PC-3 (cell line): ENCODE measurements around the gene BDNF. TPM values are rescaled to one million over a fixed set of nuclear protein-coding genes. Genes with fewer than 3 reads are reported as not detected.

Experiments used
- ATAC-seq: fragments of 200-7000 bp; cut with Tn5 transposase; 2 replicates; pipeline ENCODE4 v1.9.1; 2020; ENCODE audit warnings: mild to moderate bottlenecking, moderate library complexity
- BruUV-seq: library from RNA; stranded (reverse); fragments of 400-500 nt; replicated peaks from 2 replicates; lab custom pipeline; 2021; lab: Mats Ljungman, UMichigan
- CTCF ChIA-PET: fragments of 300-600 bp; sonication (Branson Sonifier 250); formaldehyde crosslinking; loops from one replicate; lab custom pipeline; 2022; ENCODE audit warnings: antibody characterized with exemption; lab: Charles Lee
- POLR2A ChIA-PET: fragments of 300-600 bp; sonication (Branson Sonifier 250); formaldehyde crosslinking; loops from one replicate; lab custom pipeline; 2022; ENCODE audit warnings: antibody characterized with exemption; ENCODE audit not compliant: unreplicated experiment; lab: Charles Lee
- DNase-seq: peaks from one replicate; pipeline ENCODE4 v3.0.0-alpha.2; 2015
- H2AFZ ChIP-seq: fragments of 300-600 bp; sonication (generic); 2 replicates; pipeline ENCODE4 v1.6.0; 2016; ENCODE audit warnings: antibody characterized with exemption, low read length
- H3F3A ChIP-seq: fragments of 300-600 bp; sonication (generic); one replicate; pipeline ENCODE4 v1.6.0; 2017; ENCODE audit warnings: antibody characterized with exemption, low read length, control low read depth, mild to moderate bottlenecking; ENCODE audit not compliant: unreplicated experiment
- H3K27ac ChIP-seq: fragments of 300-600 bp; sonication (generic); 2 replicates; pipeline ENCODE4 v1.5.1; 2016; ENCODE audit warnings: mild to moderate bottlenecking, low read length
- H3K27me3 ChIP-seq: fragments of 300-600 bp; sonication (generic); 2 replicates; pipeline ENCODE4 v1.6.1; 2016; ENCODE audit warnings: low read length, mixed read lengths
- H3K36me3 ChIP-seq: fragments of 300-600 bp; sonication (generic); 2 replicates; pipeline ENCODE4 v1.6.1; 2016; ENCODE audit warnings: low read depth, mixed run types, low read length, mixed read lengths
- H3K4me1 ChIP-seq: fragments of 300-600 bp; sonication (generic); 2 replicates; pipeline ENCODE4 v1.5.1; 2016; ENCODE audit warnings: low read length; ENCODE audit not compliant: insufficient read depth
- H3K4me2 ChIP-seq: fragments of 300-600 bp; sonication (generic); 2 replicates; pipeline ENCODE4 v1.6.0; 2016; ENCODE audit warnings: low read length
- H3K4me3 ChIP-seq: fragments of 300-600 bp; sonication (generic); 2 replicates; pipeline ENCODE4 v1.5.1; 2016; ENCODE audit warnings: mild to moderate bottlenecking, low read length, mixed read lengths
- H3K79me2 ChIP-seq: fragments of 300-600 bp; sonication (generic); 2 replicates; pipeline ENCODE4 v1.6.1; 2017; ENCODE audit warnings: low read length, mixed read lengths
- H3K9ac ChIP-seq: fragments of 300-600 bp; sonication (generic); 2 replicates; pipeline ENCODE4 v1.6.0; 2016; ENCODE audit warnings: mild to moderate bottlenecking, low read length
- H3K9me2 ChIP-seq: fragments of 300-600 bp; sonication (generic); replicated peaks from 2 replicates; pipeline ENCODE4 v1.6.1; 2016; ENCODE audit warnings: mixed run types, low read length, mixed read lengths
- H3K9me3 ChIP-seq: fragments of 300-600 bp; sonication (generic); 2 replicates; pipeline ENCODE4 v1.6.1; 2016; ENCODE audit warnings: low read length, mixed read lengths
- H4K20me1 ChIP-seq: fragments of 300-600 bp; sonication (generic); 2 replicates; pipeline ENCODE4 v1.6.1; 2016; ENCODE audit warnings: low read length, mixed read lengths
- CTCF ChIP-seq: fragments of 300-600 bp; sonication (generic); conservative IDR thresholded peaks from 2 replicates; pipeline ENCODE4 v1.5.1; 2017; ENCODE audit warnings: antibody characterized with exemption, low read depth, mild to moderate bottlenecking, low read length
- EZH2 ChIP-seq: fragments of 300-600 bp; sonication (generic); IDR thresholded peaks from one replicate; pipeline ENCODE4 v1.6.1; 2017; ENCODE audit warnings: antibody characterized with exemption, mild to moderate bottlenecking, low read length; ENCODE audit not compliant: unreplicated experiment
- EZH2phosphoT487 ChIP-seq: fragments of 300-600 bp; sonication (generic); IDR thresholded peaks from 2 replicates; pipeline ENCODE4 v1.6.1; 2018; ENCODE audit warnings: mild to moderate bottlenecking, antibody characterized with exemption, low read length, borderline replicate concordance
- intact Hi-C: fragments of 100-400 bp; cut with micrococcal nuclease; formaldehyde crosslinking; loops from 2 replicates; pipeline ENCODE4 v1.9.0; 2023
- total RNA-seq: library from RNA; depleted of rRNA; stranded (reverse); fragments of >200 nt; gene quantifications from 2 replicates; pipeline ENCODE4 v1.2.3, GENCODE V29; 2014

The BDNF gene
- total RNA-seq, 1 experiment from 2014 or later = 3.8 TPM

DNA sequence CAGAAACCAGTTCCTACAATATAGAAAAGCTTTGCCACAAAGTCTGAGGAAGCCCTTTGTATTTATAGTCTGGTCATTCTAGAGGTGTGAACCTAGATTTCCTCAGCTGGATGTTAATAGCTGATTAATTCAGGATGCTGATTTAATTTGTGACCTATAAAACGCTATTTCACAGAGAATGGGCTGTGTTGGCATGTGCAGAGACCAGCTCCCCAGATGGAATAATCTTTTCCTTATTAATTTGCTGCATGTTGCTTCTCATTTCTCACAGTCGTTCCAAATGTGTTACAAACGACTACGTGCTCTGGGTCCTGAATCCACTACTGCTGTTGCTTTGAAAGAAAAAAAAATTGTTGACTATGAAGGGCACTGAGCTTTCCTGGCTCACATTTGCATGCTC is 49.3 kb downstream of the BDNF start:
- BruUV-seq = no TSS peak
- Histone ChIP-seq H3K79me2 (no peaks in the 10 kb centered on the region), H3K4me3 (no peak overlapping the region), H3K36me3 (no peaks in the 10 kb centered on the region), H3K4me2 (no peak overlapping the region), H3K27me3 (no peaks in the 10 kb centered on the region), H3K27ac (no peak overlapping the region), H3K9me2 (no peaks in the 10 kb centered on the region), H3K4me1 (no peaks in the 10 kb centered on the region), H3K9me3 (no peaks in the 10 kb centered on the region), H3F3A (no peaks in the 10 kb centered on the region), H4K20me1 (no peaks in the 10 kb centered on the region), H3K9ac (no peak overlapping the region), H2AFZ (no peak overlapping the region)
- ATAC-seq = no peak
- no peak for DNase-seq
- TF ChIP-seq CTCF (no peak), EZH2phosphoT487 (no peak), EZH2 (no peak)
- POLR2A ChIA-PET = no interaction called here
- intact Hi-C loops = no loop called here
- CTCF ChIA-PET = no interaction called here

DNA sequence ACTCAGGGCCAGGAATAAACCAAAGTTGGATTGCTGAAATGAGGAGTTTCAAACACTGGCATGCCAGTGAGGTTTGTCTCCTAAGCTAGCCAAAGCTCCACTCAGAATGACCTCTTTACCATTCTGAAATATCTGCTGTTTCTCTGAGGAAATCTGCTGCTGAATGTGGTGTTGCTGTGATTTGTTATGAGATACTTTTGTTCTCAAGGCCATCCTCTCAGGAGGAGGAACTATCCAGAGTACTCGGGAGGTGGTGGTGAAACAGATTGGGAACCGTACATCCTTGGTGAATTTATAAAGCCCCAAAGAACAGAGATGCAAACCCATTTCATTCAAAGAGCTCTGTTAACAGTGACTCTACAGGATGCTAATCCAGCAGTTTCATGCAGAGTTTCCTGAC is 50.5 kb downstream of the BDNF start:
- no peak for ATAC-seq
- CTCF ChIA-PET = no interaction called here

More for the DNA sequence above, 50.5 kb downstream of the BDNF start:
- H3K4me3 ChIP-seq = no peak overlapping the region
- no peak overlapping the region for H3K27ac ChIP-seq
- DNase-seq = no peak
- no peaks in the 10 kb centered on the region for H3K36me3 ChIP-seq
- H3K9me3 ChIP-seq = no peaks in the 10 kb centered on the region
- no peaks in the 10 kb centered on the region for H3K79me2 ChIP-seq
- intact Hi-C loops = no loop called here
- no peak overlapping the region for H3K4me2 ChIP-seq
- H3F3A ChIP-seq = no peaks in the 10 kb centered on the region
- no peaks in the 10 kb centered on the region for H3K9me2 ChIP-seq
- no peaks in the 10 kb centered on the region for H3K27me3 ChIP-seq
- H4K20me1 ChIP-seq = no peaks in the 10 kb centered on the region
- H3K9ac ChIP-seq = no peak overlapping the region
- no peaks in the 10 kb centered on the region for H3K4me1 ChIP-seq
- BruUV-seq = no TSS peak
- POLR2A ChIA-PET = interaction anchor here (0.5 kb wide), 1 partner anchor 51 kb away, joined by 25 read pairs; no protein-coding TSS in a partner anchor
- no peak overlapping the region for H2AFZ ChIP-seq
- TF ChIP-seq EZH2phosphoT487 (no peak), CTCF (no peak)
